Measurements from ENCODE around the gene INPPL1.

The INPPL1 gene

DNA sequence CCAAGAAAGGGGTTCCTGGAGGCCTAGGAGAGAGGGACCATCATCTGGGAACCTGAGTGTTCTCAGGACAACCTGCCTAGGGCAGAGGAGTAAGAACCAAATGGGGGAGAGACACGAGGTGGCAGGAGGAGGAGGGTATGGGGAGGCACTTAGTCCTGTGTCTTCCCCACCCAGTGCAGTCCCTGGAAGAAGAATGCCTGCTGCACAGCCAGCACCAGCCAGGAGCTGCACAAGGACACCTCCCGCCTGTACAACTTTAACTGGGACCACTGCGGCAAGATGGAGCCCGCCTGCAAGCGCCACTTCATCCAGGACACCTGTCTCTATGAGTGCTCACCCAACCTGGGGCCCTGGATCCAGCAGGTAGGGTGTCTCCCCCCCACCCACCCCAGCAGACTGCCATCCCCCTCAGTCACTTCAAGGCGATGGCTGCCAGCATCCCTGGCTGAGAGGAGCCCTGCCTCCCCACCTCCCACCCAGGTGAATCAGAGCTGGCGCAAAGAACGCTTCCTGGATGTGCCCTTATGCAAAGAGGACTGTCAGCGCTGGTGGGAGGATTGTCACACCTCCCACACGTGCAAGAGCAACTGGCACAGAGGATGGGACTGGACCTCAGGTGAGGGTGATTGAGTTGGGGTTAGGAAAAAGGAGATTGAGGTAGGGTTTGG lies 3.7 kb upstream of the INPPL1 start:
- H4K20me1 ChIP-seq (ENCODE audit: insufficient read depth, low read length), result peaks cover 7% of the 10 kb centered on the region; the same call in 1 of the 2 replicates
- no peak for TF ChIP-seq CTCF (IDR thresholded peaks at IDR 0.05; ENCODE audit: low read depth, low read length)
- no peak for TF ChIP-seq EZH2phosphoT487 (IDR thresholded peaks at IDR 0.05; ENCODE audit: low read depth)
- peak overlapping the region; percentile 79; the same call in 1 of the 2 replicates for H2AFZ ChIP-seq (ENCODE audit: low read depth, low read length)
- peaks cover 20% of the 10 kb centered on the region for H3K79me2 ChIP-seq (ENCODE audit: low read length)
- no peaks in the 10 kb centered on the region for H3K9me3 ChIP-seq (ENCODE audit: insufficient read depth, low read length)
- peaks cover 44% of the 10 kb centered on the region for H3K4me1 ChIP-seq (ENCODE audit: low read length)
- H3K27ac ChIP-seq (ENCODE audit: low read length), result no peak overlapping the region
- H3K4me3 ChIP-seq (ENCODE audit: low read length), result no peak overlapping the region
- peak overlapping the region; percentile 39 for H3K4me2 ChIP-seq (ENCODE audit: low read length)
- H3K9ac ChIP-seq (ENCODE audit: low read length), result no peak overlapping the region; the same call in 1 of the 2 replicates
- no peaks in the 10 kb centered on the region for H3K36me3 ChIP-seq (replicated peaks; ENCODE audit: low read depth, low read length)
- H3K27me3 ChIP-seq (ENCODE audit: low read depth, low read length), result no peaks in the 10 kb centered on the region

- H3K4me1 ChIP-seq (ENCODE audit: low read length), result peaks cover 42% of the 10 kb centered on the region
- no peaks in the 10 kb centered on the region for H3K9me3 ChIP-seq (ENCODE audit: insufficient read depth, low read length)
- no peak overlapping the region; the same call in 1 of the 2 replicates for H3K9ac ChIP-seq (ENCODE audit: low read length)
- no peaks in the 10 kb centered on the region for H3K36me3 ChIP-seq (replicated peaks; ENCODE audit: low read depth, low read length)
- H4K20me1 ChIP-seq (ENCODE audit: insufficient read depth, low read length), result peaks cover 11% of the 10 kb centered on the region; the same call in 1 of the 2 replicates
- no peak for TF ChIP-seq EZH2phosphoT487 (IDR thresholded peaks at IDR 0.05; ENCODE audit: low read depth)
- TF ChIP-seq CTCF (IDR thresholded peaks at IDR 0.05; ENCODE audit: low read depth, low read length), result no peak
- H3K27ac ChIP-seq (ENCODE audit: low read length), result no peak overlapping the region; the same call in 1 of the 2 replicates
- H2AFZ ChIP-seq (ENCODE audit: low read depth, low read length), result peak overlapping the region; percentile 79; the same call in 1 of the 2 replicates
- peak overlapping the region; percentile 39 for H3K4me2 ChIP-seq (ENCODE audit: low read length)
- H3K4me3 ChIP-seq (ENCODE audit: low read length), result 0 out of 2 replicates have a peak overlapping the region, but pooled peaks have one; percentile 7
- H3K79me2 ChIP-seq (ENCODE audit: low read length), result peaks cover 27% of the 10 kb centered on the region
- no peaks in the 10 kb centered on the region for H3K27me3 ChIP-seq (ENCODE audit: low read depth, low read length)
These were observed 3.0 kb upstream of the INPPL1 start for GRCh38 chr11:72221386-72222075.

- Histone ChIP-seq H3K4me2 (ENCODE audit: low read length) (peak overlapping the region; percentile 97), H3K4me3 (ENCODE audit: low read length) (peak overlapping the region; percentile 95), H3K9ac (ENCODE audit: low read length) (peak overlapping the region; percentile 83), H3K9me3 (ENCODE audit: insufficient read depth, low read length) (no peaks in the 10 kb centered on the region), H3K79me2 (ENCODE audit: low read length) (peaks cover 33% of the 10 kb centered on the region), H3K27ac (ENCODE audit: low read length) (peak overlapping the region; percentile 86), H2AFZ (ENCODE audit: low read depth, low read length) (no peak overlapping the region), H3K27me3 (ENCODE audit: low read depth, low read length) (no peaks in the 10 kb centered on the region), H3K4me1 (ENCODE audit: low read length) (peaks cover 37% of the 10 kb centered on the region), H4K20me1 (ENCODE audit: insufficient read depth, low read length) (peaks cover 19% of the 10 kb centered on the region), H3K36me3 (replicated peaks; ENCODE audit: low read depth, low read length) (peaks cover 2% of the 10 kb centered on the region)
- TF ChIP-seq EZH2phosphoT487 (IDR thresholded peaks at IDR 0.05; ENCODE audit: low read depth), result no peak
- TF ChIP-seq CTCF (IDR thresholded peaks at IDR 0.05; ENCODE audit: low read depth, low read length), result no peak
These were observed 2.3 kb upstream of the INPPL1 start for GRCh38 chr11:72222106-72222891.
